ENCODE measurements around the gene COL4A6.

GRCh38 chrX:108148524-108148923, 289.7 kb downstream of the COL4A6 start:
- no peak for TF ChIP-seq CTCF (conservative IDR thresholded peaks at IDR 0.05; ENCODE audit: low read length)
- TF ChIP-seq EZH2phosphoT487 (IDR thresholded peaks at IDR 0.05; ENCODE audit: borderline replicate concordance, low read depth, low read length), result no peak

Measured in OCI-LY7 (cell line).